K562 (cell line): ENCODE data around the gene PI4KA. TPM values are rescaled to one million over a fixed set of nuclear protein-coding genes. Genes with fewer than 3 reads are reported as not detected.
A peak's percentile ranks its signal among the peaks of the same experiment; 100 is the strongest.

ENCODE experiments used
- AFF1 ChIP-seq, 2 experiments: fragments of 450-650 bp; IDR thresholded peaks; 2 replicates each; pipeline ENCODE4 v1.6.1; 2018; ENCODE audit warnings: mild to moderate bottlenecking in 2 of 2, low read depth in 1 of 2; ENCODE audit not compliant: partially characterized antibody in 2 of 2
- HNRNPH1 ChIP-seq: fragments of 200-400 bp; formaldehyde crosslinking; optimal IDR thresholded peaks from 2 replicates; pipeline ENCODE3; 2017; ENCODE audit warnings: low read depth, mild to moderate bottlenecking, low read length, moderate library complexity
- MEF2D ChIP-seq: conservative IDR thresholded peaks from 2 replicates; pipeline ENCODE4 v1.6.1; 2016; ENCODE audit warnings: low read depth, missing genetic modification characterization, missing compliant biosample characterization
- MEIS2 ChIP-seq: fragments of 450-650 bp; IDR thresholded peaks from 2 replicates; pipeline ENCODE4 v1.6.1; 2014; ENCODE audit warnings: mild to moderate bottlenecking; ENCODE audit not compliant: partially characterized antibody
- NCOA1 ChIP-seq: fragments of 450-650 bp; IDR thresholded peaks from 2 replicates; pipeline ENCODE4 v1.6.1; 2016; ENCODE audit warnings: low read depth
- PHF8 ChIP-seq: fragments of 200-600 bp; sonication (generic); IDR thresholded peaks from 2 replicates; pipeline ENCODE4 v1.6.1; 2012; ENCODE audit warnings: mixed run types, mild to moderate bottlenecking, inconsistent platforms, low read length, moderate library complexity, borderline replicate concordance
- PML ChIP-seq: IDR thresholded peaks from 2 replicates; pipeline ENCODE4 v1.6.1; 2012; ENCODE audit warnings: low read length, inconsistent platforms
- POLR2B ChIP-seq: fragments of 450-650 bp; IDR thresholded peaks from 2 replicates; pipeline ENCODE4 v1.6.1; 2018; ENCODE audit warnings: low read depth; ENCODE audit not compliant: partially characterized antibody
- POLR2H ChIP-seq: IDR thresholded peaks from 2 replicates; pipeline ENCODE4 v1.6.1; 2016; ENCODE audit warnings: missing genetic modification characterization, low read depth, mild to moderate bottlenecking, control low read depth, missing compliant biosample characterization, moderate library complexity
- RNF219 ChIP-seq: fragments of 250-450 bp; sonication (Bioruptor Pico); IDR thresholded peaks from 2 replicates; pipeline ENCODE4 v1.5.0; 2022; ENCODE audit warnings: mild to moderate bottlenecking
- SIX5 ChIP-seq, 2 experiments: IDR thresholded peaks; 2 replicates each; pipeline ENCODE4 v1.6.1; 2011; ENCODE audit warnings: low read length in 2 of 2, borderline replicate concordance in 1 of 2, low read depth in 1 of 2, mild to moderate bottlenecking in 1 of 2, moderate library complexity in 1 of 2; ENCODE audit not compliant: insufficient read depth in 1 of 2
- SMARCA4 ChIP-seq: fragments of 450-650 bp; IDR thresholded peaks from 2 replicates; pipeline ENCODE4 v1.6.1; 2016
- SMC3 ChIP-seq: conservative IDR thresholded peaks from 2 replicates; pipeline ENCODE4 v1.6.1; 2011; ENCODE audit warnings: low read depth, low read length, improper control_type of control experiment; ENCODE audit not compliant: insufficient read depth
- THRB ChIP-seq: fragments of 450-650 bp; formaldehyde crosslinking; conservative IDR thresholded peaks from 2 replicates; pipeline ENCODE4 v1.4.0; 2022; ENCODE audit warnings: mild to moderate bottlenecking, missing genetic modification characterization
- U2AF1 ChIP-seq: fragments of 200-400 bp; formaldehyde crosslinking; optimal IDR thresholded peaks from 2 replicates; pipeline ENCODE3; 2017; ENCODE audit warnings: mild to moderate bottlenecking, low read depth, low read length, moderate library complexity
- ZBTB17 ChIP-seq: fragments of 450-650 bp; formaldehyde crosslinking; IDR thresholded peaks from 2 replicates; pipeline ENCODE4 v1.4.0; 2020; ENCODE audit warnings: mild to moderate bottlenecking
- ZNF740 ChIP-seq, 3 experiments: fragments of 200-800 bp in 1 of 3; sonication (Bioruptor generic) in 1 of 3; sonication (generic) in 1 of 3; formaldehyde crosslinking in 1 of 3; IDR thresholded peaks; 2 replicates each; pipeline versions ENCODE4 v1.6.1 to v1.8.0; 2016 to 2022; ENCODE audit warnings: mild to moderate bottlenecking in 2 of 3, missing compliant biosample characterization in 2 of 3, missing genetic modification characterization in 2 of 3, missing genetic modification reagents in 1 of 3
- ZNF766 ChIP-seq: fragments of 200-800 bp; sonication (Bioruptor generic); conservative IDR thresholded peaks from 2 replicates; pipeline ENCODE4 v1.6.1; 2016; ENCODE audit warnings: missing genetic modification characterization, missing compliant biosample characterization
- polyA plus RNA-seq, 8 experiments: library from polyadenylated mRNA; depleted of rRNA in 4 of 8; stranded (reverse) in 5 of 8; unstranded in 3 of 8; fragments of >200 nt; fragmentation: Nextera tagmentation in 2 of 8; fragmentation: Illumina TruSeq in 1 of 8; extraction: Ambion mirVana in 2 of 8; extraction: Trizol in 1 of 8; gene quantifications; 2 replicates each; pipeline versions ENCODE4 v1.2.1 to v1.2.3, GENCODE V29; 2011 to 2014; ENCODE audit warnings: inconsistent platforms in 1 of 8, missing spikeins in 1 of 8
- total RNA-seq, 7 experiments: library from RNA; depleted of rRNA in 6 of 7; stranded (reverse); fragments of >200 nt in 6 of 7; fragmentation: Illumina TruSeq in 2 of 7; extraction: Trizol in 2 of 7; gene quantifications; 2 replicates each; pipeline versions ENCODE4 v1.2.1 to v1.2.3, GENCODE V29; 2011 to 2021; ENCODE audit warnings: low replicate concordance in 1 of 7

PI4KA gene
- total and polyA plus RNA-seq, 9 of the 15 experiments (the other 6 are each of a cell fraction or from before 2014, with no cell fraction given): 7.3 to 187 (median 84.7) TPM

- TF ChIP-seq AFF1 (IDR thresholded peaks at IDR 0.05; ENCODE audit: low read depth in 1 of 2, partially characterized antibody in 2 of 2) (no peak), RNF219 (CRISPR knock-in tag) (no peak), SIX5 (IDR thresholded peaks at IDR 0.05; ENCODE audit: borderline replicate concordance in 1 of 2, insufficient read depth in 1 of 2, low read depth in 1 of 2, low read length in 2 of 2) (no peak), HNRNPH1 (no peak), POLR2B (no peak), MEIS2 (no peak), SMARCA4 (no peak), MEF2D (tag) (no peak), ZNF740 (CRISPR knock-in tag; IDR thresholded peaks at IDR 0.05) (no peak), ZNF740 (tag; IDR thresholded peaks at IDR 0.05) (0 out of 4 replicates have a peak, but pooled peaks of 1 of the 2 experiments have one; percentile 21), ZNF766 (no peak), SMC3 (peak; percentile 91), PML (no peak), ZBTB17 (CRISPR knock-in tag) (peak; percentile 61), NCOA1 (no peak), POLR2H (tag) (no peak), PHF8 (no peak), U2AF1 (no peak), THRB (CRISPR knock-in tag) (peak; percentile 68; the same call in 1 of the 2 replicates)
These were observed 74.5 kb downstream of the PI4KA start (continued) for GRCh38 chr22:20783844-20784723.
